HG02938 (cell line): ENCODE results near the gene B3GLCT.
"Not testable (repeated sequence)": the region's sequence is repeated elsewhere in the genome, so short reads cannot be mapped to it uniquely, and the experiment has no call there.

Experiments
- ATAC-seq: cut with Tn5 transposase; IDR thresholded peaks from one replicate; pipeline ENCODE4 v1.9.1; 2021; ENCODE audit warnings: mild to moderate bottlenecking, moderate library complexity; ENCODE audit not compliant: unreplicated experiment

The B3GLCT gene

DNA sequence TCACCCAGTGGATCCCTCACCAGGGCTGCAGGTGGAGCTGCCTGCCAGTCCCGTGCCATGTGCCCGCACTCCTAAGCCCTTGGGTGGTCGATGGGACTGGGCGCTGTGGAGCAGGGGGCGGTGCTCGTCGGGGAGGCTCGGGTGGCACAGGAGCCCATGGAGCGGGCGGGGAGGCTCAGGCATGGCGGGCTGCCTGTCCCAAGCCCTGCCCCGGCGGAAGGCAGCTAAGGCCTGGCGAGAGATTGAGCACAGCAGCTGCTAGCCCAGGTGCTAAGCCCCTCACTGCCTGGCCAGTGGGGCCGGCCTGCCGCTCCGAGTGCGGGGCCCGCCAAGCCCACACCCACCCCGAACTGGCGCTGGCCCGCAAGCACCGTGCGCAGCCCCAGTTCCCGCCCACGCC lies 16.8 kb upstream of the B3GLCT start:
- ATAC-seq, result no peak

DNA sequence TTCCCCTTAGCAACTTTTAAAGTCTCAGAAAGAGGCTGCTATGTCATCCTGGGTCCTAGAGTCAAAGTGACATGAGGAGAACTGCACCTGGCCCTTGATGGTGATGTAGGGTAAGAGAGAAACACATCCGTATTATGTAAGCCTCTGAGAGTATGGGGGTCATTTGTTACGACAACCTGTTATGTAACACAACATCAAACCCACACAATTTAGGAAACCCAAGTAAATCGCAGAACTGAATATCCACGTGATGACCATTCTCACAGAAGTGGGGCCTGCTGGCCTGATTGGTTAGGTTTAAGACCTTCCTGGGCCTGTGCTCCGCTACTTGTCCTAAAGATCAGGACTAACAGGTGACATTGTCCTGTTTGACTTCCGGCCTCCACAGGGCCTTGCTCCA lies 15.3 kb upstream of the B3GLCT start:
- ATAC-seq, result no peak

DNA sequence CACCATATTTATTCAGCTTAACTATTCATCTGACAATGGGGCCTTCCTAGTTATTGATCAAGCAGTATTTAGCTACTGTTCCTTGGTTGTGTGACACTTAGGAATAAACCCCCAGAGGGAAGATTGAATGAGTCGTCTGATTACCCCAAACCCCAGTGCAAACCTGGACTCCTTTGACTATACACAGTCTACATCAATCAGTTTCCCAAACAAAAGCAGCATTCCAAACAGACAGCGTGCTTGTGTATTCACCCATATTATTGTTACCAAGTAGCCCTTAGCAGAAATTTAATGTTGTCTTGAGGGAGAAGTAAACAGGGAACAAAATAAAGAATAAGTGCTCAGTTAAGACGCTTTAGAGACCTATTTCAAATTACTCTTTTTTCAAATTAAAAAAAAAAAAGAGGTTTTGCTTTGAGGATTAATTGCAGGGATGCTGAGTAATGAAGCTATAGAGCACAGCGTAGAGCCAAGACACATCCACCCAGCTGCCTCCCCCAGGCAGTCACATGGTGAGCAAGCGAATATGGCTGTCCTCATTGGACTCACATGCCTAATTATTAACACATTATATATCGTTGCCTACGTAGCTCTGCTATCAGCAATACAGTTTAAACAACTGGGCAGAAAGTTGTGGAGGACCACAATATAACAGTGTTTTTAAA lies 14.7 kb upstream of the B3GLCT start:
- ATAC-seq, result no peak

DNA sequence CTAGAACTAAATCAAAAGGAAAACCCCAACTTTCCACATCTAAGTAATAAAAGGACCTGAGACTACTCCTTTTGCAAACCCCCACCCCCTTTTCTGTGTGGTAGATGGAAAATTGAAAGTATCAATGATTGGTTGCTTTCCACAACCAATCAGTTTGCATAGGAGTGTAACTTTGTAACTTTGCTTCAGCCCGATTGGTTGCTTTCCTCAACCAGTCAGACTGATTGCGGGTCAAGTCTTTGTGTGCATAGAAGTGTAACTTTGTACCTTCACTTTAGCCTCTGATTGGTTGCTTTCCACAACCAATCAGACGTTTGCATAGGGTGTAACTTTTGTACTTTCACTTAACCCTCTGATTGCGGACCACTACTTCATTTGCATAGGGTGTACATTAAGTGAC lies 8.0 kb upstream of the B3GLCT start:
- ATAC-seq, result no peak

DNA sequence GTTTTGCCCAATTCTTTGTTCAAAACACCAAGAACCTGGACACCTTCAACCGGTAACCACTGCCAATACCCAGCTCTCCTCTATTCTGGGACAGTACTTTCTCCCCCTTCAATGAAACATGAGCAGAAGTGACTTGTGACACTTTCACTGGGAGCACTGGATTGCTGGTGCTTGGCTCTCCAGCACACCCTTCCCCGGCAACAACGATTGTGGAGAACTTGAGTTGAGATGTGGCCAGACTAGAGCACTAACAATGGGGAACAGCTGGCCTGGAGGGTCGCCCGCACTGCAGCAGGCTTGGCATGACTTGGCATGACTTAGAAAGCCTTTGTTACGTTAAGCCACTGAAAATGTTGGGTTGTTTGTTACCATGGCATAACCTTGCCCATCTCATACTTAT lies 7.5 kb upstream of the B3GLCT start:
- ATAC-seq, result no peak

DNA sequence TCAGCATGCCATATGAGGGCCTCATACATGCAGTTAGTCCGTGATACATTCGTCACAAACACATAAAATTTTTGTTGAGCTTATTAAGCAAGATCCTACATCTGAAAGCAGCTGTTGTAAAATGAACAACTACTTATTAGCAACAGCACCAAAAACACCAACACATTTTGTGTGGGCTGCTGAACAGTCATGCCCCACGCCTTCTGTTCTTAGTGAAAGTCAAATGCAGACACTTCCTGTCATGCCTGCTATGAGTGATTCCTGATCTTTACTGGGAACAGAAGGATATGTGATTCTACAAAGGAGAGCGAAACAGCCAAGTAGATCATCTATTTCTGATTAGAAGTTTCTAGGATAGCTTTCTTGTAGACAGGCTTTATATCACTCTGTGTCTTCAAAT lies 4.2 kb upstream of the B3GLCT start:
- ATAC-seq, result no peak

DNA sequence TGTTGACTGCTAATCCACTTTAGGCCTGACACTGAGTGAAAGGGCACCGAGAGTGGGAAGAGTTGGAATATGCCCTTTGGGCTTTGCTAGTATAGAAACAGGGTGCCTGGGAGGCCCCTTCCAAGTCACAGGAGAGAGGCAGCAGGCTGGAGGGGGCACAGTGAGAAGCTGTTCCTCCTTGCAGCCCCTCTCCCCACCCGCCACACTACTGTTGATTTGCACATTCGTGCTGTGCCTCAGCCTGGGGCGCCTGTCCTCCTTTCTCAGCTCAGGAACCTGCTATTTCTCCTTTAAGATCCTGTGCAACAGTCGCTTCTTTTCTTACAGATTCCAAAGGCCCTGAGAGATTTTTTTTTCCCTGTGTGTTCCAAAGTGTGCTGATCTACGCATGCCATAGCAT lies 2.8 kb upstream of the B3GLCT start:
- no peak for ATAC-seq

DNA sequence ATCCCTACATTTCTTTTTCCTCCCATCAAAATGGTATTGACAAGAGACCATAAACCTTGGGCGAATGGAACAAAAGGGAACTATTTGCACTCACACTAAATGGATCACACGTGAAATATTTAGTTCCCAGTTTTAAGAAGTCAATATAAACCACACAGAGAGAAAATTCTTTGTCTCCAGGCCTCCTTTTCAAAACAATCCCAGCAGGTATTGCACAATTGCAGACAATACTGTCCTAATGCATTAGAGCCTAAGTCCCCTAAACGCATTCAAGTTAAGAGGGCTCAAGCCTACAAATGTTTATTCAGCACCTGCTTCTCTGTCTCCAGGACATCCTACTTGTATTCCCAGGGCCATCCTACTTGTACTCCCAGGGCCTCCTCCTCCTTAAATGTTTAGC lies 1.3 kb upstream of the B3GLCT start:
- ATAC-seq, result no peak

DNA sequence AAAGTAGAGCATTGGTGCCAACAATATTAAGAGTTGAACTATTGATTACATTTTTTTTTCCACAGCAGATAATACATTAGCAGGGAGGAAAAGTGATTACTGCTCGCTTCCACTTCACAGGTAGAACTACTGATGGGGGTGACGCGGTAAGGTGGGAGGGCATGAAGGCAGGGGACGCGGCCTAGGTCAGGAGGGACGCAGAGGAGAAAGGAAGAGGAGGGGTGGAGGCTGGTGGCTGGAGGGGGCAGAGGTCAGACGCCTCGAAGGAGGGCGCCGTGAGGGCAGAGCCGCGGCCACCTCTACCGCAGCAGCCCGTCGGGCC lies 287 bp upstream of the B3GLCT start:
- ATAC-seq, result peak; percentile 4

DNA sequence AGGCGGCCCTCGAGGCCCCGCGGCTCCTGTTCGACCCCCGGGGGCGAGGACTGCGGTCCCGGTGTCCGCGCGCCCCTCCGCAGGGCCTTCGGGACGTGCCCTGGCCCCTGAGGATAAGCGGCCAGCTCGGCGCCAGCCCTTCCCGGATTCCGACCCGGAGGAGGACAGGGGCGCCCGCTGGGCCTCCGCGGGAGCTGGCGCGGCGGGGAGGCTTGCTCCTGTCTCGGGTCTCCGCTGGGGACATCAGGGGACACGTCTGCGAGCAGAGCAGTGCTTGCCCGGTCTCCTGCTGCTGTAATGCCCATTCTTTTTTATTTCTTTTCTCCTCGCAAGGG lies 829 bp downstream of the B3GLCT start:
- ATAC-seq, result peak; percentile 19

DNA sequence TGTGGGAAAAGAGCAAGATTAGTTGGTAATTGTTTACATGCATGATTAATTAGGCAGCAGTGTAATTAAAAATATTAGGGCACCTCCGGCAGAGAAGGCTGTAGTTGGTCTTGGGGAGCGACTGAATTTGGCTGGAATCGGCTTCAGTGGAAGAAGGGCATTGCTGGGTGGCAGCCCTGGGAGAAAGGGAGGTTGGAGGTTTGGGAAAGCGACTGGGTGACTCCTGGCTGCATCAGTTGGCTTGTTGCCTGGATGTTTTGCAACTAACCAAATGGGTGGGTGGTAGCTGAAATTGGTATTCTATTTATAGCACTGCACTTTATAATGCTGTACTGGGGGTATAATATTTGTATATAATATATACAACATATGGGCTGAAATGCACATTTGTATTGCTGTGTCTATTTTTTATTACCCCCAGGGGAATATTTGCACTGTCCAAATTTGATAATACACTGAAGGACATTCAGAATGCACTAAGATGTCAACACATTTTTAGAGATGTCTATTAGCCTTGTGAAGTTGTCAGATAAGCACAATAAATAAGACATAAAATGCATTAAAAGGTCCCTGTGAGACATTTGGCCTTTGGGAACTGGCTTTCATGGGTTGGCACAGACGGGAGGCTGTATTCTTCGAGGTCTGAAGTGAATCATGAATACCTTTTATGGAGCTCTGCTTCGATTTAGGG lies 1.7 kb downstream of the B3GLCT start:
- no peak for ATAC-seq

DNA sequence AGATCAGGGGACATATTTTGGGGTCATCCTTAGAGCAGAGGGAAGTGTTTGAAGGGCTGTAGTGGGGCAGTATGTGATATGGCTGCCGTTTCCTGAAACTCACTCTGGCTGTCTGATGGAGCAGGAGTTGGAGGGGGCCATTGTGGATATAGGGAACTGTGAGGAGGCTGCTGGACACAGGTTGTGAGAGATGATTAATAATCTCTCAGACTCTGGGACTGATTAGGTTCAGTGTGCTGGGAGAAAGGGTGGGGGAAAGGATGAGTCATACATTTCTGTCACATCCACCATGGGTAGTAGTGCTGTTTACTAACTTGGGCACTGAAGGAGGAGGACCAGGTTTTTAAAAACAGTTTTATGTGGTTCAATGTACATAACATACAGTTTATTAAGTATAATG lies 4.8 kb downstream of the B3GLCT start:
- ATAC-seq, result no peak

DNA sequence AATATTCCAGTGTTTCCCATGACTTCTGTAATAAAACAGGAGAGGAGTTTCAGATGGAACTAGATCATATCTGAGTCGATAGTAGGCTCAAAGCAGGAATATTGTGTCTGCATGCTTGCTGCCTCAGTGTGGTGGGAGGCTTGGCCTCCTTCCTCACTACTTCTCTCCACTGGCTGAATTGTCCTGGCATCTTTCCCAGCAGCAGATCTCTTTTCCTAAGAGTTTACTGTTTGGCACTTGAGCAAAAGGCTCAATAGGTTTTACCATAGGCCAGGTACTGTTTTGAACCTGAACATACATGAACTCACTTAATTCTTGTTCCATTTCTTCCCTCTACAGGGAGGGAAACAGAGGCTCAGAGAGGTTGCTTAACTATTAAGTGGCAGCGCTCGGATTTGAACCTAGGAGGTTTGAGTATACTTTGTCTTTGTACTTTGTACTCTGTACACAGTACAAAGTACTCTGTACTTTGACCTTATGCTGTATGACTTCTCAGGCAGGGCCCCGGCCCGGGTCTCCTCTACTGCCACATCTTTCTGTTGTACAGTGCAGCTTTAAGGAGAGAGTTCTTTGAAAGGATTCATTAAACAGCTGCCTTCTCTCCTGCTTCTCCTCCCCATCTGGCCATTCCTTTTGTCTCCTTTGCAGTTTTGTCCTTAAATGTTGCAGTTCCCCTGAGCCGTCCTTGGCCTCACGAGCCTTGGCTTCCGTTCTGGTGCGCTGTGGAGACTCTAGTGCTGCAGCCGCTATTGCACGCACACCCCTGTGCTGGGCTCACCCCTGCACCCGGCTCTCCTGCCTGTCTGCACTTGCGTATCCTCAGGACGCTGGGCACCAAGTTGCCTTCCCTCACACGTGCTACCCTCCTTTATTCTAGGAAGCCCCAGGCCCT lies 8.1 kb downstream of the B3GLCT start:
- ATAC-seq, result no peak

DNA sequence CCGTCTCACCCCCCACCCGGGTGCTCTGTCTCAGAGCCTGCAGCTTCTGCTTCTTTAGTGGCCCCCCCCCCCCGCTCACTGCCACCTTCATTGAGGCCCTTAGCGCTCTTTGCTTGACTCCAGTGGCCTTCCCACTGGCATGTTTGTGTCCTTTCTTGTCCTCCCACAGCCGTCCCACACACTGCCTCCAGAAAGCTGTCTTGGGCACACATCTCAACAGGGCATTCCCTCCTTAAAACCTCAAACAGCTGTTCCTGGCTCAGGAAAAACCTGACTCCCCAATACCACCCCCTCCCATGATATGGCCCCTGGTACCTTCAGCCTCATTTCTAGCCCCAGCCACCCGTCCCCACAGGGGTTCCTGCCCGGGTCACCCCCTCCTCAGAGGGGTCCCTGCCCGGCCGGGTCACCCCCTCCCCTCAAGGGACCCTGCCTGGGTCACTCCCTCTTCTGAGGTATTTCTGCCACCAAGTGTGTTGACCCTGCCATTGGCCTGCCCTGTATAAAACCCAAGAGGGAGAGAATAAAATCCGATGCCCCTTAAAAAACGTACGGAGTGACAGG lies 8.9 kb downstream of the B3GLCT start:
- ATAC-seq, result no peak

DNA sequence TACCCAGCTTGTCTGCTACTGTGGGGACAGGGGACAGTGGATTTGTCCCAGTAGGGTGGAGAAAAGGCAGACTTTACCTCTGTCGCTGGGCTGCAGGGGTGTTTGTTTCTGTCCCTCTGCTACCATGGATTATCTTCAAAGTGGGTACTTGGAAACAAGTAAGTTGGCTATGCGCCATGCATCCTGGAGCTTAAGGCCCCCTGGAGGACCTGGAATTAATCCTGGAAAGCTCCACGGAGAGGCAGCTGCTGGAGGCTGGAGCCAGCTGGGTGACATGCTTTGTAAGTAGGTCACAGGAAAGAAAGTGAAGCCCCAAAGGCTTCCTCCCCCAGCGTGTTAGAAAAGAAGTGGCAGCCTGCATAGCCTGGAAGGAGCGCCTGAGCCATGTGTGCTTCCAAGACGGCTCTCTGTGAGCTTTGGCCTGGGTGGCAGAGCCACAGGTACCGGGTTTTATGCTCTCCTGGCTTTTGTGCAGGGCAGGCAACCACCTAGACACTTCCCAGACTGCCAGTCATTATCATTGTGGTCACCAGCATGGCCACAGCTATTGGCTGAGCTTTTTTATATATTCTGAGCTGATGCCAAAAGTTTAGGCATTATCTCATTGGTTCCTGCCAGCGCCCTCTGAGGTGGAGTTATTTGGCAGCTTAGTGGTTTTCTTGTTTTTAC lies 9.5 kb downstream of the B3GLCT start:
- no peak for ATAC-seq

DNA sequence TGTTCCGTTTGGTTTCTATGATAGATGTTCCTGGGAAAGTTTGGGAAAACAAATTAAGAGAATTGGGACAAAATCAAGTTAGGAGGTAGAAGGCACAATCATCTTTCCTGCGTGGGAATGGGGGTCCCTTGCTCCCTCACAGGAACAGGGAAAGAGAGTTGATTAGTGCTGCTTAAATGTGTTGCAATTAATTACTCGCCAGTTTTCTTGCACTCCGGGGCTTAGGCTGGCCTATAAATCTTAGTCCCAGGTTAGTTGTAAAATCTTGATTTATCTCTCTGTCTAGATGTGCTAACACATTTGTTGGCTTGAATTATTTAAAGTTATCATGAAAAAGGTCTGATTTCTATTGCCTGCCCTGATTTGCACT lies 10.1 kb downstream of the B3GLCT start:
- ATAC-seq, result no peak

DNA sequence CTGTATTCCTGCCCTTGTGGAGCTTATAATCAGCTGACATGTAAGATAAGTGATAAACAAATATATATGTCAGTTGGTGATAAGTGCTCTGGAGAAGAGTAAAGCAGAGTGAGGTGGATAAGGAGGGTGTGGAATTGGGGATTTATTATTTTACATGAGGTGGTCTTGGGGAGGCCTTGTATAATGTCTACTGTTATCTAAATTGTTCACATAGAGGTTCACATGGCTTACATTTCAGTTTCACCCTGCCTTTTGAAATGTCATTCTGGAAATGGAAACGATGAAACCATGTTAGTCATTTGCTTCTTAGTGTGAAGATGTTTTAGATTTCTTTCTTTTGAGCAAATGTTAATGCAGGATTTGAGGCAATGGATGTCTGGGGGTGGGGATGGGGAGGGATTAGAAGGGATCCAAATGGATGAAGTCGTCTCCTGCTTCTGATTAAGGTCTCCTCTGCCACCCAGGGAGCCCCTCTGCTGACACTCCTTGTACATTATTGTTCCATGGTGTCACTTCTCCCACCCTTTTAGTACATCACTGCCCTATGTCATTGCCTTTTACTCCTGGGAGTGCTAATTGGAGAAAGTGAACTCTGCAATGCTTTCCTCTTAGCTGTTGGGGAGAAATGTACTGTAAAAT lies 14.0 kb downstream of the B3GLCT start:
- no peak for ATAC-seq

DNA sequence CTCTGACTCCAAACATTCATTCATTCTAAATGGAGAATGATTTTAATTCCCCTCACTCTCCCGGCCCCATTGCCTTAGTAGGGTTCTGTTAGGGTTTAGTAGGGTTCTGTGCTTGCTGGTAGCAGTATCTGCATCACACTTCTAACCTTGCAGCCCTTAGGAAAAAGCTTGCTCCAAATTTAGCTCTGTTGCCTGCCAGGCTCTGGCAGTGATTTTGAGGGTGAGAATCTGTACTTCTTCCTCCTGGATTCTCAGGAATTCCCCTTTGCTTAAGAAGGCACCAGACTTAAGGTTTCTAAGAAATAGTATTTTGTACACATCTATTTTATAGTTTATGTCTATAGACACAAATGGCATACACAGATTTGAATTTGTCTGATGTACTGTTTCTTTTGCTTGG lies 14.7 kb downstream of the B3GLCT start:
- no peak for ATAC-seq

DNA sequence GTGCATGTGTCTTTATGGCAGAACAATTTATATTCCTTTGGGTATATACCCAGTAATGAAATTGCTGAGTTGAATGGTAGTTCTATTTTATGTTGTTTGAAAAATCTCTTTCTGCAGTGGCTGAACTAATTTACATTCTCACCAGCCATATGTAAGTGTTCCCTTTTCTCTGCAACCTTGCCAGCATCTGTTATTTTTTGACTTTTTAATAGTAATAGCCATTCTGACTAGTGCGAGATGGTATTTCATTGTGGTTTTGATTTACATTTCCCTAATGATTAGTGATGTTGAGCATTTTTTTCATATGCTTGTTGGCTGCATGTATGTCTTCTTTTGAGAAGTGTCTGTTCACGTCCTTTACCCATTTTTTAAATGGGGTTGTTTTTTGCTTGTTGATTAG lies 17.1 kb downstream of the B3GLCT start:
- not testable (repeated sequence) for ATAC-seq

DNA sequence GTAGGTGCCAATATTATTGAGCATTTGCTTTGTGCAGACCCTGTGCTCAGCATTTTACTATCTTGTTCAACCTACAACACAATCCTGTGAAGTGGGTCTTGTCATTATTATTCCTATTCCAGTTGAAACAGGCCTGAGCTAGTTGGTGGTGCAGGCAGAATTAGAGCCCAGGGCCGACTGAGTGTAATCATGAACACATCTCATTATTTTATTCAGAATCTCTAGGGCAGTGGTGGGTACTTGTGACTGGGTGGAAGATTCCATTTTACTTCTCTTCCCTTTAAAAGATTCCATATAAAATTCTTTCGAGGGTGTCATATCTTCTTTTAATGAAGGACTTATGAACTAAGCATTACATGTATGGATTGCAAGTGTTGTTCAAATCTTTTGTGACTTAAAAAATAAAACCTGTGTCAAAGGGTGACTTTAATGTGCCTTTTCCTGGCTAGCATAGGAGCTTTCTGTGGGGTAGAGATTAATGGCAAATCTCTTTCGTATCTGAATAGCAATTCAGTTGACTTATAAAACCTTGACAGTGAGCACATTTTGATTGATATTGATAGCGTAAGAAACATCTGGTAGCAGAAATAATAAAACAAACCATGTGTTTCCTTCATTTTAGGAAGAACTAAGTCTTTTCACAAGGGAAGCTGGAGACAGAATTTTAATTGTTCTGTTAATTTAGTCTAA lies 20.3 kb downstream of the B3GLCT start:
- no peak for ATAC-seq
